Left hindlimb (tissue), 1 donor: Measurements from ENCODE around the gene GAK.
"Not testable (repeated sequence)": the region's sequence is repeated elsewhere in the genome, so short reads cannot be mapped to it uniquely, and the experiment has no call there.

Source experiments
- DNase-seq: peaks from one replicate; pipeline ENCODE4 v3.0.0-alpha.2; 2018

The GAK gene

DNA sequence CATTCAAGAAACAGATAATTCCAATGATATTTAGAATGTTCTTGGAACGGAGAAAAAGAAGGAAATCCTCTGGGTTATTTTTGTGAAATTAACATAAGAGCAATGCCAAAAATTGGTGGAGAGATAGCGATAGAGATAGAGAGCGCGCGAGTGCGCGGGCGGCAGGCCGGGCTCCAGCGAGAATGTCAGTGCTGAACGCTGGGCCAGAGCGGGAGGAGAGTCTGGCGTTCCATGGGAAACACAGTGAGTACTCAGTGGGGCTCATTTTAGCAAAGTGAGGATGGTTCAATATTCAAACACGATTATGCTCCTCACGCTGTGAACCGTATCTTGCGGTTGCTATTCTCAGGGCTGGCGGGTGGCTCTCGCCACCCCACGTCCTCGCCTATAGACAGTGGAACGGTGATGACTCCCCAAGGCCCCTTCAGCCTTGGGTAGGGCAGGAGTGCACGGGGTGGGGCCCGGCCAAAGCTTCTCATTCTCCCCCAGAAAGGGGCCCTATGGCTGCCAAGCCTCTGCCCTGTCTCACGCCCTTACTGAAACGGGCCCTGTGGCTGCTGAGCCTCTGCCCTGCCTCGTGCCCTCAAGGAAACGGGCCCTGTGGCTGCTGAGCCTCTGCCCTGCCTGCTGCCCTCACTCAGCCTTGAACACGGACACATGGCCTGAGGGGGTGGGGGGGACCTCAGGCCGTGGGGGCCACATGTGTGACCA, 123.1 kb downstream of the GAK start:
- no peak for DNase-seq

DNA sequence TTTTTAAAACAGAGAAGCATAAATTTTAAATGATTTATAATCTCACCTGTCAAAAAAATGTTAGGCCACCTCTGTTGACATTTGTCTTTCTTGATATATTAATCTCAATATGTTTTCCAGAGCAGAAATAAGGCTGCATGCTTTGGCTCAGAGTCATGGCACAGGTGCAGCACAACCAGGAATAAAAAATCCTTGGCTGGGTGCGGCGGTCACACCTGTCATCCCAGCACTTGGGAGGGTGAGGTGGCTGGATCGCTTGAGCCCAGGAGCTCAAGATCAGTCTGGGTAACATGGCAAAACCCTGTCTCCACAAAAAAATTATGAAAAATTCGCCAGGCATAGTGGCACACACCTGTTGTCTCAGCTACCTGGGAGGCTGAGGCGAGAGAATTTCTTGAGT, 124.3 kb downstream of the GAK start:
- DNase-seq, result no peak

DNA sequence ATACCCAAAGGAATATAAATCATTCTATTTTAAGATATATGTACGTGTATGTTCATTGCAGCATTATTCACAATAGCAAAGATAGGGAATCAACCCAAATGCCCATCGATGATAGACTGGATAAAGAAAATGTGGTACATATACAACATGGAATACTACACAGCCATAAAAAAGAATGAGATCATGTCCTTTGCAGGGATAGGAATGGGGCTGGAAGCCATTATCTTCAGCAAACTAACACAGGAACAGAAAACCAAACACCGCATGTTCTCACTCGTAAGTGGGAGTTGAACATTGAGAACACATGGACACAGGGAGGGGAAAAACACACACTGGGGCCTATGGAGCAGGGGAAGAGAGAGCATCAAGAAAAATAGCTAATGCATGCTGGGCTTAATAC, 125.1 kb downstream of the GAK start:
- DNase-seq, result not testable (repeated sequence)

DNA sequence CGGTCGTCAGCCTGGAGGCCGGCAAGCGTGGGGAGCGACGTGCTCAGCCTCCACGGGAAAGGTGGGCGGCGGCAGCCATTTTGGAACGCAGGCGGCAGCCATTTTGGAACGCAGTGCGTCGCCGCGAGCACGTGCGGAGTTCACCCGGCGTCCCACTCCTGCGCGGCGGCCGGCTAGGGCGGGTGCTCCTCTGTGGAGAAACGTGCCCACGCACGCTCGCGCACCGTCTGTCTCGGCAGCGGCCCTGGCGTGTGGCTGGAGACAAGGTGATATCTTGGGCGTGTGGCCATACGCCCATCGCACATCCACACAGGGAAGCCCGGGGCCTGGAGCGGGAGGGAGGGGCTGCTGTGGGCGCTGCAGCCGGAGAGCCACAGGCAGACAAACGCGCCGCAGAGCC, 127.3 kb downstream of the GAK start:
- DNase-seq, result no peak

DNA sequence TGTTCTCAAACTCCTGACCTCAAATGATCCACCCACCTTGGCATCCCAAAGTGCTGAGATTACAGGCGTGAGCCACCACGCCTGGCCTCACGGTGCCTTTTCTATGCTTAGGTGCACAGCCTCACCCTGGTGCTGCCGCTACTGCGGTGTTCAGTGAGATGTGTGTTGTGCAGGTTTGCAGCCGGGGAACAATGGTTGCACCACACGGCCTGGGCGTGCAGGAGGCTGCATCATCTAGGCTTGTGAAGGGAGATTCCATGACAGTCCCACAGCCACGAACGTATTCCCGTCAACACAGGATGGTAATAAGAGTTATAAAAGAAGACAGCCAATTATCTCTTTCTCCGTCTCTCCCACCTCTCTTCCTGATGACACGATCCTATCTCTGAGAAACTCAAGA, 128.2 kb downstream of the GAK start:
- no peak for DNase-seq

DNA sequence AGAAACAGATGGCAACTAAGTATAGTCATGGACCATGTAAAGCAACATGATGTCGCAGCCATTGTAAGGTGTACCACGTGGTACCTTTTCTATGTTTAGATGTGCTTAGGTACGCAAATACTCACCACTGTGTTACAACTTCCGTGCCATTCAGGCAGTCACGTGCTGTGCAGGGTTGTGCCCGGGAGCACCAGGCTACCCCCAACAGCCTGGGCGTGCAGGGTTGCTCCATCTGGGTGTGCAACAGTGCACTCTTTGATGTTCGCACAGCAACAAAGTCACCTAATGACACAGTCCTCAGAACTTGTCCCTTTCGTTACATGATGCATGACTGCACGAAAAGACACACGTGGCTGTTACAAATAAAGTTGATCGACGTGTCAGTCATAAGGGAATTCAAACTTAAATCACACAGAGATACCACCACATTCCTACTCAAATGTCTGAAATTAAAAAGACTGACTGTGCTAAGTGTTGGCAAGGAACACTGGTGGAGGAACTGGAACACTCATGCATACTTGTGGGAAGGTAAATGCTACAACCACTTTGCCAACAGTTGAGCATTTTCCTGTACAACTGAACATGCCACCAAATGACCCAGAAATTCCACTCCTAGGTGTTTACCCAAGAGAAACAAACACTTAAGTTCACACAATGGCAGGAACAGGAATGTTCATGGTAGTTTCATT, 130.5 kb downstream of the GAK start:
- DNase-seq, result no peak
